ENCODE measurements around the gene NFATC2. TPM values are rescaled to one million over a fixed set of nuclear protein-coding genes. Genes with fewer than 3 reads are reported as not detected.

NFATC2 gene
- total RNA-seq, 1 experiment from 2014 or later: 0.61 TPM

DNA sequence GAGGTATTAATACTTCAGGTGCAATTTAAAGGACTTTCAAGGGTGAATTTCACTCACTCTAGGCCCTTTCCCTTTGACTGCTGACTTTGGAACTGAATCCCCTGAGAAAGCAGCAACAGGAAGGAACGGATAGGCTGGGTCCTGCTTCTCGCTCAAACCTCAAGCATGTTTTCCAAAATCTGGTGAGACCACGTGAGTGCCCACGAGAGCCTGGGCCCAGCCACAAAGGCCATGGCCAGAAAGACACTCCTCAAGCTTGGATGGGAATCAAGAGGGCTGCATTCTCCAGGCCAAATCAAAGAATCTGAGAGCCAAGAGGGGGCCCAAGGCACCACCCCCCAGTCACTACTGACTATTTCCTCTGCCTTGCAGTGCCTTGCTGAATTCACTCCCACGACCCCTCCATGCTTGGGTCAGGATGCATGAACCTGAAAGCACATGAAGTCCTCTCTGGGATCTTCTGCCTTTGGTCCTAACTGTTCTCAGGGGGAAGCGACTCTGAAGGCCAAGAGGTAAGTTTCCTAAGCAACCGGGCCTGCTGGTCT, 146.1 kb downstream of the NFATC2 start:
- no peaks in the 10 kb centered on the region for H3K36me3 Mint-ChIP-seq (ENCODE audit: insufficient read depth in 1 of 3, low read depth in 3 of 3)
- Histone ChIP-seq H3K18ac (ENCODE audit: insufficient read length, low read depth, low read length) (no peak overlapping the region), H4K20me1 (ENCODE audit: control insufficient read depth, insufficient read depth, insufficient read length) (no peaks in the 10 kb centered on the region), H2BK20ac (ENCODE audit: low read depth, low read length, poor library complexity, severe bottlenecking) (no peak overlapping the region), H4K91ac (ENCODE audit: insufficient read length, low read depth, low read length) (no peak overlapping the region), H3K56ac (ENCODE audit: insufficient read length, low read depth, low read length) (no peak overlapping the region), H3K4ac (ENCODE audit: low read depth, low read length) (no peak overlapping the region), H2AFZ (ENCODE audit: low read length) (no peak overlapping the region), H3K27ac (ENCODE audit: insufficient read length, low read depth, low read length) (no peak overlapping the region), H3K23ac (ENCODE audit: insufficient read length, low read depth, low read length) (no peak overlapping the region), H3K4me1 (ENCODE audit: insufficient read depth, low read length) (peaks cover 3% of the 10 kb centered on the region; the same call in 1 of the 2 replicates), H2BK5ac (ENCODE audit: insufficient read length, low read length) (no peak overlapping the region), H3K9ac (ENCODE audit: extremely low read depth, insufficient read length, low read length) (no peak overlapping the region), H4K8ac (replicated peaks; ENCODE audit: insufficient read length, low read depth, low read length) (no peak overlapping the region), H3K4me2 (ENCODE audit: insufficient read depth, insufficient read length, low read length) (no peak overlapping the region), H3K9me3 (ENCODE audit: control insufficient read depth, low read depth, low read length) (no peaks in the 10 kb centered on the region), H2AK5ac (ENCODE audit: insufficient read length, low read length) (no peak overlapping the region), H2BK12ac (ENCODE audit: insufficient read length, low read depth, low read length) (no peak overlapping the region), H2BK120ac (ENCODE audit: low read depth, low read length, poor library complexity, severe bottlenecking) (no peak overlapping the region), H3K14ac (ENCODE audit: insufficient read depth, low read length) (no peak overlapping the region; the same call in 1 of the 2 replicates), H3K79me1 (ENCODE audit: insufficient read depth, low read depth, low read length, poor library complexity, severe bottlenecking) (no peaks in the 10 kb centered on the region), H4K5ac (ENCODE audit: insufficient read length, low read depth, low read length) (no peak overlapping the region), H3T11ph (ENCODE audit: low read length) (no peak overlapping the region), H3K79me2 (ENCODE audit: insufficient read depth, low read length) (no peaks in the 10 kb centered on the region), H3K27me3 (ENCODE audit: insufficient read depth, low read length) (no peaks in the 10 kb centered on the region; the same call in 1 of the 2 replicates), H2BK15ac (ENCODE audit: low read depth, low read length) (no peak overlapping the region), H3K23me2 (ENCODE audit: insufficient read length, low read depth, low read length, poor library complexity, severe bottlenecking) (no peaks in the 10 kb centered on the region)
- no peak overlapping the region for H3K4me3 Mint-ChIP-seq
- no peak for TF ChIP-seq CTCF (conservative IDR thresholded peaks at IDR 0.05)
- no CpG with 5 or more reads among the region's 7 CpGs for WGBS (ENCODE audit: extremely low coverage, insufficient read length, low lambda C conversion rate)
- no peaks in the 10 kb centered on the region for H3K9me3 Mint-ChIP-seq
- no peak overlapping the region; a peak in 1 of 7 replicates for H3K27ac Mint-ChIP-seq
- H3K4me1 Mint-ChIP-seq: peaks cover 20 to 31% of the 10 kb centered on the region in 2 experiments
- DNase-seq: no peak
- H3K27me3 Mint-ChIP-seq (ENCODE audit: low read depth): peaks cover 1% of the 10 kb centered on the region; the same call in 1 of the 2 replicates
